ENCODE data around the gene C20orf204.

C20orf204 gene

GRCh38 chr20:64051033-64051452 lies 15.1 kb downstream of the C20orf204 start:
- H3K4me3 ChIP-seq (ENCODE audit: low read length) = no peak overlapping the region
- H3K27ac ChIP-seq (ENCODE audit: low read length) = no peak overlapping the region
- no peaks in the 10 kb centered on the region for H3K9me3 ChIP-seq (ENCODE audit: control insufficient read depth, insufficient read depth, low read length)
- no CpG with 5 or more reads among the region's 11 CpGs for WGBS (ENCODE audit: insufficient coverage, insufficient read length)
- H3K27me3 ChIP-seq (ENCODE audit: control insufficient read depth, insufficient read depth, low read length) = peaks cover 24% of the 10 kb centered on the region
- DNase-seq (ENCODE audit: low read depth, low spot score) = no peak
- no peaks in the 10 kb centered on the region for H3K36me3 ChIP-seq (ENCODE audit: control insufficient read depth, insufficient read depth, low read length)
- peaks cover 3% of the 10 kb centered on the region; the same call in 1 of the 2 replicates for H3K4me1 ChIP-seq (ENCODE audit: control insufficient read depth, insufficient read depth, low read length)

- Histone ChIP-seq H3K4me3 (ENCODE audit: low read length) (no peak overlapping the region), H3K27me3 (ENCODE audit: control insufficient read depth, insufficient read depth, low read length) (peaks cover 23% of the 10 kb centered on the region), H3K27ac (ENCODE audit: low read length) (no peak overlapping the region), H3K36me3 (ENCODE audit: control insufficient read depth, insufficient read depth, low read length) (no peaks in the 10 kb centered on the region), H3K9me3 (ENCODE audit: control insufficient read depth, insufficient read depth, low read length) (no peaks in the 10 kb centered on the region), H3K4me1 (ENCODE audit: control insufficient read depth, insufficient read depth, low read length) (peaks cover 3% of the 10 kb centered on the region; the same call in 1 of the 2 replicates)
- DNase-seq (ENCODE audit: low read depth, low spot score) = no peak
- no CpG with 5 or more reads among the region's 15 CpGs for WGBS (ENCODE audit: insufficient coverage, insufficient read length)
These were observed 15.8 kb downstream of the C20orf204 start for GRCh38 chr20:64051561-64052325.

GRCh38 chr20:64052326-64052722 lies 16.3 kb downstream of the C20orf204 start:
- DNase-seq (ENCODE audit: low read depth, low spot score) = no peak
- no CpG with 5 or more reads among the region's 10 CpGs for WGBS (ENCODE audit: insufficient coverage, insufficient read length)
- Histone ChIP-seq H3K27me3 (ENCODE audit: control insufficient read depth, insufficient read depth, low read length) (peaks cover 17% of the 10 kb centered on the region), H3K36me3 (ENCODE audit: control insufficient read depth, insufficient read depth, low read length) (no peaks in the 10 kb centered on the region), H3K9me3 (ENCODE audit: control insufficient read depth, insufficient read depth, low read length) (no peaks in the 10 kb centered on the region), H3K4me1 (ENCODE audit: control insufficient read depth, insufficient read depth, low read length) (peaks cover 8% of the 10 kb centered on the region), H3K27ac (ENCODE audit: low read length) (no peak overlapping the region), H3K4me3 (ENCODE audit: low read length) (no peak overlapping the region)

- no CpG with 5 or more reads among the region's 33 CpGs for WGBS (ENCODE audit: insufficient coverage, insufficient read length)
- Histone ChIP-seq H3K4me3 (ENCODE audit: low read length) (no peak overlapping the region), H3K27ac (ENCODE audit: low read length) (no peak overlapping the region), H3K36me3 (ENCODE audit: control insufficient read depth, insufficient read depth, low read length) (no peaks in the 10 kb centered on the region), H3K9me3 (ENCODE audit: control insufficient read depth, insufficient read depth, low read length) (no peaks in the 10 kb centered on the region), H3K27me3 (ENCODE audit: control insufficient read depth, insufficient read depth, low read length) (peaks cover 10% of the 10 kb centered on the region), H3K4me1 (ENCODE audit: control insufficient read depth, insufficient read depth, low read length) (peaks cover 9% of the 10 kb centered on the region)
- DNase-seq (ENCODE audit: low read depth, low spot score) = no peak
These were observed 17.2 kb downstream of the C20orf204 start for GRCh38 chr20:64052987-64053840.

- peaks cover 8% of the 10 kb centered on the region; the same call in 1 of the 2 replicates for H3K4me1 ChIP-seq (ENCODE audit: control insufficient read depth, insufficient read depth, low read length)
These were observed 18.1 kb downstream of the C20orf204 start for GRCh38 chr20:64053841-64054661.

GRCh38 chr20:64055396-64055892 lies 19.5 kb downstream of the C20orf204 start:
- no CpG with 5 or more reads among the region's 9 CpGs for WGBS (ENCODE audit: insufficient coverage, insufficient read length)
- Histone ChIP-seq H3K27me3 (ENCODE audit: control insufficient read depth, insufficient read depth, low read length) (no peaks in the 10 kb centered on the region), H3K4me3 (ENCODE audit: low read length) (no peak overlapping the region), H3K27ac (ENCODE audit: low read length) (no peak overlapping the region), H3K36me3 (ENCODE audit: control insufficient read depth, insufficient read depth, low read length) (no peaks in the 10 kb centered on the region), H3K4me1 (ENCODE audit: control insufficient read depth, insufficient read depth, low read length) (peaks cover 6% of the 10 kb centered on the region; the same call in 1 of the 2 replicates), H3K9me3 (ENCODE audit: control insufficient read depth, insufficient read depth, low read length) (no peaks in the 10 kb centered on the region)
- DNase-seq (ENCODE audit: low read depth, low spot score) = no peak

More at GRCh38 chr20:64053841-64054661, 18.1 kb downstream of the C20orf204 start:
- Histone ChIP-seq H3K27ac (ENCODE audit: low read length) (no peak overlapping the region), H3K36me3 (ENCODE audit: control insufficient read depth, insufficient read depth, low read length) (no peaks in the 10 kb centered on the region), H3K27me3 (ENCODE audit: control insufficient read depth, insufficient read depth, low read length) (peaks cover 5% of the 10 kb centered on the region), H3K4me3 (ENCODE audit: low read length) (no peak overlapping the region), H3K9me3 (ENCODE audit: control insufficient read depth, insufficient read depth, low read length) (no peaks in the 10 kb centered on the region)
- no CpG with 5 or more reads among the region's 17 CpGs for whole genome bisulfite sequencing (ENCODE audit: insufficient coverage, insufficient read length)
- no peak for DNase-seq (ENCODE audit: low read depth, low spot score)

- Histone ChIP-seq H3K4me1 (ENCODE audit: control insufficient read depth, insufficient read depth, low read length) (peaks cover 6% of the 10 kb centered on the region; the same call in 1 of the 2 replicates), H3K4me3 (ENCODE audit: low read length) (no peak overlapping the region), H3K9me3 (ENCODE audit: control insufficient read depth, insufficient read depth, low read length) (no peaks in the 10 kb centered on the region), H3K27ac (ENCODE audit: low read length) (no peak overlapping the region), H3K36me3 (ENCODE audit: control insufficient read depth, insufficient read depth, low read length) (no peaks in the 10 kb centered on the region), H3K27me3 (ENCODE audit: control insufficient read depth, insufficient read depth, low read length) (no peaks in the 10 kb centered on the region)
- DNase-seq (ENCODE audit: low read depth, low spot score) = no peak
- WGBS (ENCODE audit: insufficient coverage, insufficient read length) = no CpG with 5 or more reads among the region's 22 CpGs
These were observed 20.1 kb downstream of the C20orf204 start for GRCh38 chr20:64055893-64056638.

- no peaks in the 10 kb centered on the region for H3K36me3 ChIP-seq (ENCODE audit: control insufficient read depth, insufficient read depth, low read length)
- no peak overlapping the region for H3K4me3 ChIP-seq (ENCODE audit: low read length)
- no peaks in the 10 kb centered on the region for H3K9me3 ChIP-seq (ENCODE audit: control insufficient read depth, insufficient read depth, low read length)
- no peak for DNase-seq (ENCODE audit: low read depth, low spot score)
- H3K27ac ChIP-seq (ENCODE audit: low read length) = no peak overlapping the region
- H3K27me3 ChIP-seq (ENCODE audit: control insufficient read depth, insufficient read depth, low read length) = no peaks in the 10 kb centered on the region
- H3K4me1 ChIP-seq (ENCODE audit: control insufficient read depth, insufficient read depth, low read length) = peaks cover 6% of the 10 kb centered on the region; the same call in 1 of the 2 replicates
- no CpG with 5 or more reads among the region's 7 CpGs for WGBS (ENCODE audit: insufficient coverage, insufficient read length)
These were observed 20.6 kb downstream of the C20orf204 start for GRCh38 chr20:64056639-64056888.

GRCh38 chr20:64056889-64057627 lies 21.1 kb downstream of the C20orf204 start:
- Histone ChIP-seq H3K4me1 (ENCODE audit: control insufficient read depth, insufficient read depth, low read length) (peaks cover 6% of the 10 kb centered on the region), H3K27ac (ENCODE audit: low read length) (no peak overlapping the region), H3K27me3 (ENCODE audit: control insufficient read depth, insufficient read depth, low read length) (no peaks in the 10 kb centered on the region), H3K4me3 (ENCODE audit: low read length) (no peak overlapping the region), H3K36me3 (ENCODE audit: control insufficient read depth, insufficient read depth, low read length) (no peaks in the 10 kb centered on the region), H3K9me3 (ENCODE audit: control insufficient read depth, insufficient read depth, low read length) (no peaks in the 10 kb centered on the region)
- DNase-seq (ENCODE audit: low read depth, low spot score) = no peak
- no CpG with 5 or more reads among the region's 39 CpGs for WGBS (ENCODE audit: insufficient coverage, insufficient read length)

Data from iPS DF 6.9 (cell line).